SK-N-SH treated with all-trans-retinoic acid at 6 μM for 48 hours (cell line): ENCODE data around the gene STX12.
"Not testable (repeated sequence)": the region's sequence is repeated elsewhere in the genome, so short reads cannot be mapped to it uniquely, and the experiment has no call there.

Experiments used
- ARNTL ChIP-seq: fragments of 450-650 bp; formaldehyde crosslinking; IDR thresholded peaks from 2 replicates; pipeline ENCODE4 v1.5.0; 2020; ENCODE audit warnings: low read depth, mild to moderate bottlenecking, moderate library complexity, borderline replicate concordance
- BACH2 ChIP-seq: fragments of 250-450 bp; sonication (Bioruptor Pico); IDR thresholded peaks from 2 replicates; pipeline ENCODE4 v1.9.0; 2021; ENCODE audit warnings: mild to moderate bottlenecking, borderline replicate concordance
- CREB5 ChIP-seq: fragments of 250-450 bp; sonication (Bioruptor Pico); IDR thresholded peaks from 2 replicates; pipeline ENCODE4 v1.5.1; 2020; ENCODE audit warnings: low read depth, mild to moderate bottlenecking, moderate library complexity
- CSDC2 ChIP-seq: fragments of 250-450 bp; sonication (Bioruptor Pico); IDR thresholded peaks from 2 replicates; pipeline ENCODE4 v1.5.0; 2020; ENCODE audit warnings: mild to moderate bottlenecking, moderate library complexity
- CSRNP3 ChIP-seq: fragments of 250-450 bp; sonication (Bioruptor Pico); IDR thresholded peaks from 2 replicates; pipeline ENCODE4 v1.5.1; 2021; ENCODE audit warnings: mild to moderate bottlenecking, moderate library complexity
- OSR1 ChIP-seq: fragments of 250-450 bp; sonication (Bioruptor Pico); IDR thresholded peaks from 2 replicates; pipeline ENCODE4 v1.8.0; 2022; ENCODE audit warnings: moderate library complexity, mild to moderate bottlenecking, inconsistent platforms
- PATZ1 ChIP-seq: fragments of 250-450 bp; sonication (Bioruptor Pico); IDR thresholded peaks from 2 replicates; pipeline ENCODE4 v1.8.0; 2020; ENCODE audit warnings: mild to moderate bottlenecking, moderate library complexity, borderline replicate concordance
- SNAI2 ChIP-seq: fragments of 250-450 bp; sonication (Bioruptor Pico); IDR thresholded peaks from 2 replicates; pipeline ENCODE4 v1.5.0; 2020; ENCODE audit warnings: mild to moderate bottlenecking, moderate library complexity
- TSHZ2 ChIP-seq: fragments of 250-450 bp; sonication (Bioruptor Pico); IDR thresholded peaks from 2 replicates; pipeline ENCODE4 v1.5.0; 2020; ENCODE audit warnings: mild to moderate bottlenecking, moderate library complexity
- ZC3H10 ChIP-seq: fragments of 250-450 bp; sonication (Bioruptor Pico); IDR thresholded peaks from 2 replicates; pipeline ENCODE4 v1.5.1; 2021; ENCODE audit warnings: mild to moderate bottlenecking, moderate library complexity
- ZFP3 ChIP-seq: fragments of 250-450 bp; sonication (Bioruptor Pico); IDR thresholded peaks from 2 replicates; pipeline ENCODE4 v1.5.0; 2020; ENCODE audit warnings: mild to moderate bottlenecking, moderate library complexity
- ZNF565 ChIP-seq: fragments of 450-650 bp; formaldehyde crosslinking; conservative IDR thresholded peaks from 2 replicates; pipeline ENCODE4 v1.5.0; 2020; ENCODE audit warnings: low read depth, mild to moderate bottlenecking, moderate library complexity
- ZNF70 ChIP-seq: fragments of 450-650 bp; formaldehyde crosslinking; IDR thresholded peaks from 2 replicates; pipeline ENCODE4 v1.5.0; 2020; ENCODE audit warnings: mild to moderate bottlenecking, moderate library complexity
- ZNF8 ChIP-seq: fragments of 450-650 bp; formaldehyde crosslinking; IDR thresholded peaks from 2 replicates; pipeline ENCODE4 v1.5.0; 2020; ENCODE audit warnings: mild to moderate bottlenecking, moderate library complexity

- TF ChIP-seq ARNTL (CRISPR knock-in tag); PATZ1 (CRISPR knock-in tag); CSRNP3 (CRISPR knock-in tag); ZNF70 (CRISPR knock-in tag); CSDC2 (CRISPR knock-in tag); SNAI2; OSR1 (CRISPR knock-in tag); CREB5 (CRISPR knock-in tag); BACH2 (CRISPR knock-in tag); TSHZ2 (CRISPR knock-in tag); ZNF8 (CRISPR knock-in tag); ZFP3; ZNF565; ZC3H10 (CRISPR knock-in tag): not testable (repeated sequence)
These were observed 56.4 kb downstream of the STX12 start for GRCh38 chr1:27829339-27829960.
